BE2C (cell line): ENCODE data around the gene THBS2.

Experiments used
- DNase-seq: peaks from one replicate; pipeline ENCODE4 v3.0.0-alpha.2; 2020
- H3K27me3 ChIP-seq: fragments of 250-450 bp; sonication (Bioruptor Pico); 2 replicates; pipeline ENCODE4 v1.5.1; 2020; ENCODE audit warnings: mild to moderate bottlenecking
- H3K36me3 ChIP-seq: fragments of 250-450 bp; sonication (Bioruptor Pico); 2 replicates; pipeline ENCODE4 v1.5.1; 2020; ENCODE audit warnings: mild to moderate bottlenecking
- H3K4me1 ChIP-seq: fragments of 250-450 bp; sonication (Bioruptor Pico); 2 replicates; pipeline ENCODE4 v1.5.1; 2020
- H3K4me3 ChIP-seq: 2 replicates; pipeline ENCODE4 v1.5.1; 2011; ENCODE audit warnings: low read depth, low read length
- H3K9me3 ChIP-seq: fragments of 250-450 bp; sonication (Bioruptor Pico); 2 replicates; pipeline ENCODE4 v1.5.1; 2020
- CTCF ChIP-seq: IDR thresholded peaks from 2 replicates; pipeline ENCODE4 v1.5.1; 2012; ENCODE audit warnings: mild to moderate bottlenecking, low read depth, low read length

Gene THBS2

DNA sequence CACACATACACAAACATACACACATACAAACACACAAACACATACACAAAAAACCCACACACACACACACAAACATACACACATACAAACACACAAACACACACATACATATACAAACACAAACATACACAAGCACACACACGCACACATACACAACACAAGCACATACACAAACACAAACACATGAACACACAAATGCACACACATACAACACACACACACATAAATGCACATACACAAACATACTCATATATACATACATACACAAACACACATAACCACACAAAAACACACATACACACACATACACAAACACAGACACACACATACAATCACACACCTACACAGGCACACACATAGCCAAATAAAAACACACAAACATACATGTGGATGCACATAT, 30.3 kb upstream of the THBS2 start:
- no peaks in the 10 kb centered on the region for H3K4me1 ChIP-seq
- no peak overlapping the region for H3K4me3 ChIP-seq
- H3K36me3 ChIP-seq = no peaks in the 10 kb centered on the region
- no peak for TF ChIP-seq CTCF
- no peak for DNase-seq
- no peaks in the 10 kb centered on the region for H3K27me3 ChIP-seq
- no peaks in the 10 kb centered on the region for H3K9me3 ChIP-seq

- TF ChIP-seq CTCF = no peak
- Histone ChIP-seq H3K27me3 (no peaks in the 10 kb centered on the region), H3K4me3 (no peak overlapping the region), H3K9me3 (no peaks in the 10 kb centered on the region), H3K4me1 (no peaks in the 10 kb centered on the region), H3K36me3 (no peaks in the 10 kb centered on the region)
- no peak for DNase-seq
Observed at GRCh38 chr6:169282043-169282442, 28.4 kb upstream of the THBS2 start.

- Histone ChIP-seq H3K27me3 (no peaks in the 10 kb centered on the region), H3K4me1 (no peaks in the 10 kb centered on the region), H3K36me3 (no peaks in the 10 kb centered on the region), H3K4me3 (no peak overlapping the region), H3K9me3 (no peaks in the 10 kb centered on the region)
- TF ChIP-seq CTCF = no peak
- DNase-seq = no peak
Observed at GRCh38 chr6:169277619-169278018, 24.0 kb upstream of the THBS2 start.

DNA sequence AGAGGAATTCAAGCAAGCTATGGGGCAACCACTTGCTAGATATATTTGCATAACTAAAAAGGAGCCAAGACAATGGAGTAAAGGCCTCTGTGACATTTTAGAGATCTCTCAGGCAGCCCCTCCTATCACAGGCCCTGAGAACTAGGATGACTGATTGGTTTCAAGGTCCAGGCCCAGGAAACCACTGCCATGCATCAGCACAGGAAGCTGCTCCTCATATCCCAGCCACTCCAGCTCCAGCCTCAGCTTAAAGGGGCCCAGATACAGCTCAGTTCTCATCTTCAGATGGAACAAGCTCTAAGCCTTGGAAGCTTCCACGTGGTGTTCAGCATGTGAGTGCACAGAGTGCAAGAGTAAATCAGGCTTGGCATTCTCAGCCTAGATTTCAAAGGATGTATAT, 21.1 kb upstream of the THBS2 start:
- no peak for TF ChIP-seq CTCF
- Histone ChIP-seq H3K27me3 (no peaks in the 10 kb centered on the region), H3K9me3 (no peaks in the 10 kb centered on the region), H3K4me1 (no peaks in the 10 kb centered on the region), H3K4me3 (no peak overlapping the region), H3K36me3 (no peaks in the 10 kb centered on the region)
- no peak for DNase-seq

DNA sequence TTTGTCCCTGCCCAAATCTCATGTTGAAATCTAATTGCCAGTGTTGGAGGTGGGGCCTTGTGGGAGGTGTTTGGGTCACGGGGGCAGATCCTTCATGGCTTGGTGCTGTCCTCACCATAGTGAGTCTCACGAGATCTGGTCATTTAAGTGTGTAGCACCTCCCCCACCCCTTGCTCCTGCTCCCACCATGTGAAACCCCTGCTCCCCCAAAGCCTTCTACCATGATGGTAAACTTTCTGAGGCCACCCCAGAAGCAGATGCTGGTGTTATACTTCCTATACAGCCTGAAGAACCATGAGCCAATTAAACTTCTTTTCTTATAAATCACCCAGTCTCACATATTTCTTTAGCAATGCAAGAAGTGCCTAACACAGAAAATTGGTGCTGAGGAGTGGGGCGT, 19.9 kb upstream of the THBS2 start:
- no peak for DNase-seq
- Histone ChIP-seq H3K27me3 (no peaks in the 10 kb centered on the region), H3K36me3 (no peaks in the 10 kb centered on the region), H3K4me3 (no peak overlapping the region), H3K9me3 (no peaks in the 10 kb centered on the region), H3K4me1 (no peaks in the 10 kb centered on the region)
- no peak for TF ChIP-seq CTCF

DNA sequence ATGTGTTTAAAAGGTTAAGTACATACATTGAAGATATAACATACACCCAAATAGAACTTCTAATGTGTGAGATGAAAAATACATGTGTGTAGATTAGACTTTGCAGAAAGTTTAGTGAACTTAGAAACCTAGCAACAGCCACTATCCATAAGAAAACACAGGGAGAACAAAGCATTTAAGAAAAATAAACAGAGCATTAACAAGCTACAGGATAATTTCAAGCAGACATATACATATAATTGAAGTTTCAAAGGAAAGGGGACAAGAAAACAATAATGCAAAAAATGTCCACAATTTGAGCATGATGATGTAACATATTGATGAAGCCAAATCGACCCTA, 18.2 kb upstream of the THBS2 start:
- no peak for DNase-seq
- Histone ChIP-seq H3K36me3 (no peaks in the 10 kb centered on the region), H3K4me1 (no peaks in the 10 kb centered on the region), H3K9me3 (no peaks in the 10 kb centered on the region), H3K27me3 (no peaks in the 10 kb centered on the region), H3K4me3 (no peak overlapping the region)
- no peak for TF ChIP-seq CTCF
